A673 (cell line): ENCODE results near the gene IDS.
"Not testable (repeated sequence)": the region's sequence is repeated elsewhere in the genome, so short reads cannot be mapped to it uniquely, and the experiment has no call there.

ENCODE experiments used
- CTCF ChIP-seq: fragments of 300-800, 200-600 bp; sonication (generic); conservative IDR thresholded peaks from 2 replicates; pipeline ENCODE4 v1.5.1; 2017; ENCODE audit warnings: low read depth, mild to moderate bottlenecking, antibody characterized with exemption, low read length, moderate library complexity, mixed read lengths
- EZH2 ChIP-seq: fragments of 200-600 bp; sonication (generic); IDR thresholded peaks from 2 replicates; pipeline ENCODE4 v1.6.1; 2017; ENCODE audit warnings: borderline replicate concordance, low read depth, mild to moderate bottlenecking, mixed read lengths, antibody characterized with exemption, low read length; ENCODE audit not compliant: poor library complexity, severe bottlenecking

GRCh38 chrX:149549701-149550100, 44.6 kb upstream of the IDS start, which contains the start of gene HSFX3:
- TF ChIP-seq CTCF, EZH2: not testable (repeated sequence)
